Activated CD8-positive, alpha-beta memory T cell treated with anti-CD3 and anti-CD28 coated beads, Interleukin-2, amount 50 U/mL, for 4 hours (primary cell): ENCODE measurements around the gene LZIC.
"Not testable (repeated sequence)": the region's sequence is repeated elsewhere in the genome, so short reads cannot be mapped to it uniquely, and the experiment has no call there.

Source experiments
- DNase-seq: peaks from one replicate; pipeline ENCODE4 v3.0.0-alpha.2; 2020

Gene LZIC

GRCh38 chr1:9942939-9943788 is at the start of gene LZIC, which contains the start of gene NMNAT1:
Gene LZIC (minus strand): TSS chr1:9943391. CDS start chr1:9936619, 6,772 bp downstream.
Gene NMNAT1 (plus strand): TSS chr1:9943475. CDS start chr1:9972074, 28,599 bp downstream.
- DNase-seq, result peak; percentile 86

- DNase-seq, result no peak
These were observed 49.7 kb upstream of the LZIC start for GRCh38 chr1:9992910-9993309.

- DNase-seq, result no peak
These were observed 47.8 kb upstream of the LZIC start for GRCh38 chr1:9990944-9991343.

- no peak for DNase-seq
These were observed 46.6 kb upstream of the LZIC start for GRCh38 chr1:9989773-9990172.

- no peak for DNase-seq
These were observed 41.8 kb upstream of the LZIC start for GRCh38 chr1:9985001-9985400.

- DNase-seq, result no peak
These were observed 41.1 kb upstream of the LZIC start for GRCh38 chr1:9984253-9984652.

GRCh38 chr1:9960706-9961562 is 17.7 kb upstream of the LZIC start:
- DNase-seq, result no peak

GRCh38 chr1:9960011-9960410 is 16.8 kb upstream of the LZIC start:
- no peak for DNase-seq

- no peak for DNase-seq
These were observed 14.5 kb upstream of the LZIC start for GRCh38 chr1:9957726-9958125.

- DNase-seq, result no peak
These were observed 3.1 kb upstream of the LZIC start for GRCh38 chr1:9946315-9946714.

GRCh38 chr1:9942399-9942938 is 722 bp downstream of the LZIC start:
- no peak for DNase-seq

GRCh38 chr1:9929431-9930385 is 13.5 kb downstream of the LZIC start:
- no peak for DNase-seq

GRCh38 chr1:9927259-9927658 is 15.9 kb downstream of the LZIC start:
- DNase-seq, result no peak

- no peak for DNase-seq
These were observed 20.8 kb downstream of the LZIC start for GRCh38 chr1:9922342-9922741.

- DNase-seq, result no peak
These were observed 22.6 kb downstream of the LZIC start for GRCh38 chr1:9920606-9921005.

- DNase-seq, result no peak
These were observed 25.3 kb downstream of the LZIC start for GRCh38 chr1:9917901-9918300.

- DNase-seq, result not testable (repeated sequence)
These were observed 25.7 kb downstream of the LZIC start for GRCh38 chr1:9917495-9917894.

- no peak for DNase-seq
These were observed 26.7 kb downstream of the LZIC start for GRCh38 chr1:9916452-9916851.

GRCh38 chr1:9914610-9914937 is 28.6 kb downstream of the LZIC start:
- DNase-seq, result no peak

GRCh38 chr1:9912264-9912936 is 30.8 kb downstream of the LZIC start:
- no peak for DNase-seq

GRCh38 chr1:9910423-9911178 is 32.6 kb downstream of the LZIC start:
- peak; percentile 100 for DNase-seq
